DMS 273 (cell line): ENCODE results near the gene SERPINB7.
A peak's percentile ranks its signal among the peaks of the same experiment; 100 is the strongest.

ENCODE experiments used
- DNase-seq: peaks from one replicate; lab custom pipeline; 2025; ENCODE audit not compliant: unreplicated experiment; lab: John Stamatoyannopoulos, UW

Gene SERPINB7

GRCh38 chr18:63837590-63837989 is 62.4 kb downstream of the SERPINB7 start:
- no peak for DNase-seq

- DNase-seq = no peak
Measured at GRCh38 chr18:63843008-63843407, 67.8 kb downstream of the SERPINB7 start.

- DNase-seq = peak; percentile 40
Measured at GRCh38 chr18:63844254-63844653, 69.0 kb downstream of the SERPINB7 start.

- peak; percentile 71 for DNase-seq
Measured at GRCh38 chr18:63848159-63848558, 72.9 kb downstream of the SERPINB7 start.

- peak; percentile 29 for DNase-seq
Measured at GRCh38 chr18:63850020-63850419, 74.8 kb downstream of the SERPINB7 start.

- no peak for DNase-seq
Measured at GRCh38 chr18:63850636-63851035, 75.4 kb downstream of the SERPINB7 start.
